H9 (cell line): ENCODE results near the gene LYPD4. TPM values are rescaled to one million over a fixed set of nuclear protein-coding genes. Genes with fewer than 3 reads are reported as not detected.

Experiments used
- DNase-seq: peaks from one replicate; pipeline ENCODE4 v3.0.0-alpha.2; 2017
- H2AFZ ChIP-seq: one replicate; pipeline ENCODE4 v1.6.1; 2013; ENCODE audit warnings: mild to moderate bottlenecking, low read length, control low read depth, moderate library complexity
- H2AK5ac ChIP-seq: 2 replicates; pipeline ENCODE4 v1.6.1; 2013; ENCODE audit warnings: low read length, control low read depth, mixed read lengths; ENCODE audit not compliant: insufficient read length
- H2BK120ac ChIP-seq: one replicate; pipeline ENCODE4 v1.6.1; 2013; ENCODE audit warnings: low read depth, mild to moderate bottlenecking, low read length, control low read depth, inconsistent platforms; ENCODE audit not compliant: poor library complexity, severe bottlenecking
- H2BK12ac ChIP-seq: 2 replicates; pipeline ENCODE4 v1.6.1; 2013; ENCODE audit warnings: low read length, control low read depth, mixed read lengths, low read depth; ENCODE audit not compliant: insufficient read length
- H2BK15ac ChIP-seq: 2 replicates; pipeline ENCODE4 v1.6.1; 2013; ENCODE audit warnings: low read depth, low read length, control low read depth
- H2BK20ac ChIP-seq: one replicate; pipeline ENCODE4 v1.6.1; 2013; ENCODE audit warnings: low read depth, mild to moderate bottlenecking, low read length, control low read depth, inconsistent platforms; ENCODE audit not compliant: poor library complexity, severe bottlenecking
- H2BK5ac ChIP-seq: 2 replicates; pipeline ENCODE4 v1.6.1; 2013; ENCODE audit warnings: low read length, control low read depth, mixed read lengths; ENCODE audit not compliant: insufficient read length
- H3K14ac ChIP-seq: 2 replicates; pipeline ENCODE4 v1.6.1; 2013; ENCODE audit warnings: low read length, control low read depth; ENCODE audit not compliant: insufficient read depth
- H3K18ac ChIP-seq: 2 replicates; pipeline ENCODE4 v1.6.1; 2013; ENCODE audit warnings: low read depth, mild to moderate bottlenecking, mixed read lengths, low read length, control low read depth; ENCODE audit not compliant: insufficient read length
- H3K23ac ChIP-seq: 2 replicates; pipeline ENCODE4 v1.6.1; 2013; ENCODE audit warnings: low read length, control low read depth, mixed read lengths, low read depth; ENCODE audit not compliant: insufficient read length
- H3K23me2 ChIP-seq: 2 replicates; pipeline ENCODE4 v1.6.1; 2013; ENCODE audit warnings: low read depth, mild to moderate bottlenecking, mixed read lengths, low read length, control low read depth; ENCODE audit not compliant: insufficient read length, poor library complexity, severe bottlenecking
- H3K27ac ChIP-seq: 2 replicates; pipeline ENCODE4 v1.5.1; 2013; ENCODE audit warnings: low read length, control low read depth, mixed read lengths, low read depth; ENCODE audit not compliant: insufficient read length
- H3K27me3 ChIP-seq: 2 replicates; pipeline ENCODE4 v1.6.1; 2013; ENCODE audit warnings: low read length, control low read depth, inconsistent platforms; ENCODE audit not compliant: insufficient read depth
- H3K4ac ChIP-seq: 2 replicates; pipeline ENCODE4 v1.6.1; 2013; ENCODE audit warnings: low read depth, mild to moderate bottlenecking, control low read depth, inconsistent platforms, low read length, moderate library complexity
- H3K4me1 ChIP-seq: 2 replicates; pipeline ENCODE4 v1.6.1; 2013; ENCODE audit warnings: low read length, control low read depth, inconsistent platforms; ENCODE audit not compliant: insufficient read depth
- H3K4me2 ChIP-seq: 2 replicates; pipeline ENCODE4 v1.6.1; 2013; ENCODE audit warnings: low read length, control low read depth, mixed read lengths; ENCODE audit not compliant: insufficient read length, insufficient read depth
- H3K56ac ChIP-seq: 2 replicates; pipeline ENCODE4 v1.6.1; 2013; ENCODE audit warnings: low read depth, mild to moderate bottlenecking, mixed read lengths, low read length, control low read depth; ENCODE audit not compliant: insufficient read length
- H3K79me1 ChIP-seq: 2 replicates; pipeline ENCODE4 v1.6.1; 2013; ENCODE audit warnings: low read depth, mild to moderate bottlenecking, moderate library complexity, low read length, control low read depth, inconsistent platforms; ENCODE audit not compliant: insufficient read depth, poor library complexity, severe bottlenecking
- H3K79me2 ChIP-seq: 2 replicates; pipeline ENCODE4 v1.6.1; 2013; ENCODE audit warnings: low read length, control low read depth, inconsistent platforms; ENCODE audit not compliant: insufficient read depth
- H3K9ac ChIP-seq: 2 replicates; pipeline ENCODE4 v1.6.1; 2013; ENCODE audit warnings: low read length, control low read depth, mixed read lengths; ENCODE audit not compliant: insufficient read length; ENCODE audit errors: extremely low read depth
- H3K9me3 ChIP-seq: one replicate; pipeline ENCODE4 v1.6.1; 2013; ENCODE audit warnings: low read depth, low read length, inconsistent platforms; ENCODE audit not compliant: control insufficient read depth
- H3T11ph ChIP-seq: one replicate; pipeline ENCODE4 v1.6.1; 2013; ENCODE audit warnings: mild to moderate bottlenecking, low read length, control low read depth, inconsistent platforms
- H4K20me1 ChIP-seq: one replicate; pipeline ENCODE4 v1.6.1; 2013; ENCODE audit not compliant: control insufficient read depth, insufficient read length, insufficient read depth
- H4K5ac ChIP-seq: 2 replicates; pipeline ENCODE4 v1.6.1; 2013; ENCODE audit warnings: low read depth, mild to moderate bottlenecking, mixed read lengths, low read length, control low read depth; ENCODE audit not compliant: insufficient read length
- H4K8ac ChIP-seq: replicated peaks from 2 replicates; pipeline ENCODE4 v1.6.1; 2013; ENCODE audit warnings: low read length, control low read depth, mixed read lengths, low read depth; ENCODE audit not compliant: insufficient read length
- H4K91ac ChIP-seq: 2 replicates; pipeline ENCODE4 v1.6.1; 2013; ENCODE audit warnings: low read depth, mild to moderate bottlenecking, moderate library complexity, mixed read lengths, low read length, control low read depth; ENCODE audit not compliant: insufficient read length
- H3K27ac Mint-ChIP-seq, 3 experiments: 2 replicates in 2 of 3; 3 replicates in 1 of 3; pipeline ENCODE4 v1.8.0; 2020 to 2021; ENCODE audit warnings: mixed read lengths in 3 of 3, mild to moderate bottlenecking in 1 of 3, moderate library complexity in 1 of 3
- H3K27me3 Mint-ChIP-seq: 2 replicates; pipeline ENCODE4 v1.8.0; 2021; ENCODE audit warnings: low read depth, mild to moderate bottlenecking, moderate library complexity, mixed read lengths
- H3K36me3 Mint-ChIP-seq, 3 experiments: 2 replicates in 2 of 3; 3 replicates in 1 of 3; pipeline ENCODE4 v1.8.0; 2020 to 2021; ENCODE audit warnings: low read depth in 3 of 3, mixed read lengths in 3 of 3; ENCODE audit not compliant: insufficient read depth in 1 of 3
- H3K4me1 Mint-ChIP-seq, 2 experiments: 2 replicates each; pipeline ENCODE4 v1.8.0; 2020; ENCODE audit warnings: mixed read lengths in 2 of 2
- H3K4me3 Mint-ChIP-seq, 2 experiments: 2 replicates in 1 of 2; 3 replicates in 1 of 2; pipeline ENCODE4 v1.8.0; 2020 to 2021; ENCODE audit warnings: mild to moderate bottlenecking in 2 of 2, mixed read lengths in 2 of 2, moderate library complexity in 1 of 2
- H3K9me3 Mint-ChIP-seq, 2 experiments: 2 replicates in 1 of 2; 3 replicates in 1 of 2; pipeline ENCODE4 v1.8.0; 2020; ENCODE audit warnings: mild to moderate bottlenecking in 2 of 2, mixed read lengths in 2 of 2, moderate library complexity in 1 of 2
- CTCF ChIP-seq: fragments of 200-600 bp; sonication (generic); conservative IDR thresholded peaks from 3 replicates; pipeline ENCODE4 v1.8.0; 2021; ENCODE audit warnings: antibody characterized with exemption, mild to moderate bottlenecking
- WGBS: extraction: QIAGEN DNeasy Blood & Tissue Kit; methylation state at CpG from one replicate; pipeline ENCODE4 v1.1.7; 2013; ENCODE audit warnings: missing lambda C conversion rate, low lambda C conversion rate, mixed read lengths; ENCODE audit not compliant: insufficient read length; ENCODE audit errors: extremely low coverage; 5-methylcytosine and 5-hydroxymethylcytosine counted together
- total RNA-seq: library from RNA; stranded (reverse); gene quantifications from 2 replicates; pipeline ENCODE4 v1.2.1, GENCODE V29; 2021

LYPD4 gene
- total RNA-seq, 1 experiment from 2014 or later: not detected

- Histone ChIP-seq H2BK5ac (no peak overlapping the region), H3K79me2 (no peaks in the 10 kb centered on the region), H3K4ac (no peak overlapping the region), H3K18ac (no peak overlapping the region), H3K27me3 (no peaks in the 10 kb centered on the region; the same call in 1 of the 2 replicates), H3K9me3 (no peaks in the 10 kb centered on the region), H3K14ac (no peak overlapping the region; the same call in 1 of the 2 replicates), H2BK20ac (no peak overlapping the region), H4K5ac (no peak overlapping the region), H3K79me1 (no peaks in the 10 kb centered on the region), H3K4me1 (peaks cover 8% of the 10 kb centered on the region), H4K20me1 (no peaks in the 10 kb centered on the region), H3K9ac (peak overlapping the region; percentile 43), H3K27ac (no peak overlapping the region), H4K91ac (no peak overlapping the region), H3K23ac (no peak overlapping the region), H3K56ac (no peak overlapping the region), H2BK120ac (no peak overlapping the region), H3K23me2 (peaks cover 20% of the 10 kb centered on the region), H2BK12ac (no peak overlapping the region), H2AK5ac (no peak overlapping the region), H2BK15ac (no peak overlapping the region), H3K4me2 (peak overlapping the region; percentile 98), H2AFZ (no peak overlapping the region), H3T11ph (no peak overlapping the region), H4K8ac (no peak overlapping the region)
- H3K4me1 Mint-ChIP-seq: peaks cover 26 to 47% of the 10 kb centered on the region in 2 experiments
- WGBS: no CpG with 5 or more reads among the region's 23 CpGs
- no peak for TF ChIP-seq CTCF
- H3K9me3 Mint-ChIP-seq: no peaks in the 10 kb centered on the region; a peak in 1 of 5 replicates
- peaks cover 37% of the 10 kb centered on the region for H3K27me3 Mint-ChIP-seq
- H3K27ac Mint-ChIP-seq: peak overlapping the region in 1 of 3 experiments; percentile 29; a peak in 2 of 7 replicates
- DNase-seq: no peak
- H3K4me3 Mint-ChIP-seq: peak overlapping the region; percentile 84 to 94
- no peaks in the 10 kb centered on the region; a peak in 2 of 7 replicates for H3K36me3 Mint-ChIP-seq
These were observed 39.0 kb upstream of the LYPD4 start for GRCh38 chr19:41883463-41883820.
